Left ventricle myocardium inferior (tissue), 1 donor: ENCODE data around the gene SLC22A7. TPM values are rescaled to one million over a fixed set of nuclear protein-coding genes. Genes with fewer than 3 reads are reported as not detected.

Experiments
- DNase-seq: peaks from one replicate; pipeline ENCODE4 v3.0.0-alpha.2; 2020
- H3K27ac ChIP-seq: fragments of 200-600 bp; replicated peaks from 2 replicates; pipeline ENCODE4 v1.8.0; 2021
- H3K27me3 ChIP-seq: fragments of 200-600 bp; 2 replicates; pipeline ENCODE4 v1.8.0; 2021; ENCODE audit warnings: low read depth
- H3K36me3 ChIP-seq: fragments of 200-600 bp; 2 replicates; pipeline ENCODE4 v1.8.0; 2021
- H3K4me1 ChIP-seq: fragments of 200-600 bp; 2 replicates; pipeline ENCODE4 v1.8.0; 2021
- H3K4me3 ChIP-seq: fragments of 200-600 bp; 2 replicates; pipeline ENCODE4 v1.8.0; 2021; ENCODE audit warnings: mild to moderate bottlenecking, moderate library complexity
- H3K9me3 ChIP-seq: fragments of 200-600 bp; replicated peaks from 2 replicates; pipeline ENCODE4 v1.8.0; 2021
- intact Hi-C: fragments of 100-400 bp; cut with micrococcal nuclease; formaldehyde crosslinking; loops from one replicate; pipeline ENCODE4 v1.11.0; 2022
- total RNA-seq: library from RNA; stranded (reverse); fragmentation: NEBNext Ultra II Directional; extraction: Animal tissue kit (Norgen Biotek cat#: 25700); gene quantifications from one replicate; pipeline ENCODE4 v1.2.1, GENCODE V29; 2021
- TF ChIP-seq, protein P1 (sequence below): fragments of 200-600 bp; IDR thresholded peaks from 2 replicates; pipeline ENCODE4 v1.8.0; 2021; ENCODE audit warnings: antibody characterized with exemption, mild to moderate bottlenecking, borderline replicate concordance
- donor health status: DM: no; HTN: yes; CAD: no; lungs with severe emphysema.

The SLC22A7 gene
- total RNA-seq, 1 donor from 2014 or later: not detected

DNA sequence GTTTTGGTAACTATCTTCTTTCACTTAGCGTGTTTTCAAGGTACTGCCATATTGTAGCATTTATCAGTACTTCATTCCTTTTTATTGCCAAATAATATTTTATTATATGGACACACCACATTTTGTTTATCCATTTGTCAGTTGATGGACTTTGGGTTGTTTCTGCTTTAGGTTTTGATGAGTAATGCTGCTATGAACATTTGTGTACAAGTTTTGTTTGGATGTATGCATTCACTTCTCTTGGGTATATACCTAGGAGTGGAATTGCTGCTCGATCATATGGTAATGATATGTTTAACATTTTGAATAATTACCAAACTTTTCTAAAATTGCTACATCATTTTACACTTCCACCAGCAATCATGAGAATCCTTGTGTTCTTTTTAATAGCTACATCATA is 6.4 kb upstream of the SLC22A7 start:
- intact Hi-C loops: no loop called here
- no peak for DNase-seq
- Histone ChIP-seq H3K4me1 (no peaks in the 10 kb centered on the region), H3K9me3 (no peaks in the 10 kb centered on the region), H3K27ac (no peak overlapping the region), H3K36me3 (no peaks in the 10 kb centered on the region), H3K27me3 (no peaks in the 10 kb centered on the region), H3K4me3 (no peak overlapping the region)
- TF ChIP-seq, protein P1, sequence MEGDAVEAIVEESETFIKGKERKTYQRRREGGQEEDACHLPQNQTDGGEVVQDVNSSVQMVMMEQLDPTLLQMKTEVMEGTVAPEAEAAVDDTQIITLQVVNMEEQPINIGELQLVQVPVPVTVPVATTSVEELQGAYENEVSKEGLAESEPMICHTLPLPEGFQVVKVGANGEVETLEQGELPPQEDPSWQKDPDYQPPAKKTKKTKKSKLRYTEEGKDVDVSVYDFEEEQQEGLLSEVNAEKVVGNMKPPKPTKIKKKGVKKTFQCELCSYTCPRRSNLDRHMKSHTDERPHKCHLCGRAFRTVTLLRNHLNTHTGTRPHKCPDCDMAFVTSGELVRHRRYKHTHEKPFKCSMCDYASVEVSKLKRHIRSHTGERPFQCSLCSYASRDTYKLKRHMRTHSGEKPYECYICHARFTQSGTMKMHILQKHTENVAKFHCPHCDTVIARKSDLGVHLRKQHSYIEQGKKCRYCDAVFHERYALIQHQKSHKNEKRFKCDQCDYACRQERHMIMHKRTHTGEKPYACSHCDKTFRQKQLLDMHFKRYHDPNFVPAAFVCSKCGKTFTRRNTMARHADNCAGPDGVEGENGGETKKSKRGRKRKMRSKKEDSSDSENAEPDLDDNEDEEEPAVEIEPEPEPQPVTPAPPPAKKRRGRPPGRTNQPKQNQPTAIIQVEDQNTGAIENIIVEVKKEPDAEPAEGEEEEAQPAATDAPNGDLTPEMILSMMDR: no peak

DNA sequence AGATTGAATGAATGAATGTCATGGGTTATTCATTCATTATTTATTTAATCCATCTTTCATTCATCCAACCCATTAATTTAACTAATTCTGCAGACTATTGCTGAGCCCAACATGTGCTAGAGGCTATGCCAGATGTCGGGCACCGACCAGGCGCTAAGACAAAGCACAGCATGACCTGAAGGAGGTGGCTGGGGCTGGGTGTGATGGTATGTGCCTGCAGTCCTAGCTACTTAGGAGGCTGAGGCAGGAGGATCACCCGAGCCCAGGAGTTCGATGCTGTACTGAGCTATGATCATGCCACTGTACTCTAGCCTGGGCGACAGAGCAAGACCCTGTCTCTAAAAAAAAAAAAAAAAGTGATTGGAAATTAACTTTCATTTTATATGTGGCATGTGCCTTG is 5.7 kb upstream of the SLC22A7 start:
- Histone ChIP-seq H3K36me3 (no peaks in the 10 kb centered on the region), H3K9me3 (no peaks in the 10 kb centered on the region), H3K27me3 (no peaks in the 10 kb centered on the region), H3K4me1 (peaks cover 3% of the 10 kb centered on the region), H3K27ac (no peak overlapping the region), H3K4me3 (no peak overlapping the region)
- intact Hi-C loops: no loop called here
- TF ChIP-seq, protein P1: no peak
- DNase-seq: no peak

DNA sequence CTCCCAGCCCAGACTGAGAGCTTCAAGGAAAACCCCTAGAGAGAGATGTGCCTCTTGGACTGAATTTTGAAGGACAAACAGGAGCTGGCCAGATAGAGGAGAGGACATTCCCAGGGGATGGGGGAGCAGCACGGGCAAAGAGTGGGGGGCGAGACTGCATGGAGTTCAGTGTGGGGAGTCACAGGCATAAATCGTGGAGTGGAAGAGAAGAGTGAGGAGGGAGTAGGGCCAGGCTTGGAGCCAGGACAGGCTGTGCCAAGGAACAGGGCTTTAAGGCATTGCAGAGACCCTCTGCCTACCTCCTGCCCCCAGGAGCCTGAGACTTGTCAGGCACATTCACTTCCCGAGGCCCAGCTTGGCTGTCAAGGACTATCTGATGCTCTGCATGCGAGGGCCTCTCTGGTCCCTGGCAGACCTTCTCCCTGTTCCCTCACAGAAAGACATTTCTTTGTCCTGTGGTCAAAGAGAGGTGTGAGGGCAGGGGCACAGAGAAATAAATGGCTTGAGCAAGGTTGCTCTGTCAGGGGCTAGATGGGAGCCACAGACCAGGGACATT is 5.2 kb upstream of the SLC22A7 start:
- DNase-seq: no peak
- peaks cover 1% of the 10 kb centered on the region for H3K27me3 ChIP-seq
- no peak overlapping the region for H3K27ac ChIP-seq
- intact Hi-C loops: no loop called here
- no peaks in the 10 kb centered on the region for H3K36me3 ChIP-seq
- no peaks in the 10 kb centered on the region for H3K9me3 ChIP-seq
- TF ChIP-seq, protein P1: no peak
- H3K4me1 ChIP-seq: peaks cover 8% of the 10 kb centered on the region
- H3K4me3 ChIP-seq: no peak overlapping the region

DNA sequence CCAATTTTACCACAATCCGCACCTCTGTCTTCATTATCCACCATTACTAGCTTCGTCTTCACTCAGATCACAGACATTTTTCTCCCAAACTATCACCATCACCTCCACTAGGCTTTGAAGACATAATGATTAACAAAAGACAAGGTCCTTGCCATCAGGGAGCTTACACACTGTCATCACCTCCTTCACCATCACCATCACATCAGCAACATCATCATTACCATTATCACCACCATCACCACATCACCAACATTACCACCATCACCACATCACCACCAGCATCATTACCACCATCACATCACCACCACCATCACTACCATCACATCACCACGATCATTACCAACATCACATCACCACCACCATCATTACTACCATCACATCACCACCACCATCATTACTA is 4.4 kb upstream of the SLC22A7 start:
- H3K36me3 ChIP-seq: no peaks in the 10 kb centered on the region
- no peaks in the 10 kb centered on the region for H3K9me3 ChIP-seq
- TF ChIP-seq, protein P1: no peak
- peaks cover 14% of the 10 kb centered on the region for H3K4me1 ChIP-seq
- H3K4me3 ChIP-seq: no peak overlapping the region
- no peak overlapping the region for H3K27ac ChIP-seq
- no peak for DNase-seq
- intact Hi-C loops: no loop called here
- H3K27me3 ChIP-seq: peaks cover 10% of the 10 kb centered on the region

DNA sequence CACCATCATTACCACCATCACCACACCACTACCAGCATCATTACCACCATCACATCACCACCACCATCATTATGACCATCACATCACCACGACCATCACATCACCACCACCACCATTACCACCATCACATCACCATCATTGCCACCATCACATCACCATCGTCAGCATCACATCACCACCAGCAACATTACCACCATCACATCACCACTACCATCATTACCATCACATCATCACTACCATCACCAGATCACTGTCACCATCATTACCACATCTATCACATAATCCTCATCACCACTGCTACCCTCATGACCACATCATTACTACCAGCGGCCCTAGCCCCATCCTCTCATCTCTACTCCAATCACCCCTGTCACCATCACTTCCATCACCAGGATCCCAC is 3.5 kb upstream of the SLC22A7 start:
- peaks cover 14% of the 10 kb centered on the region for H3K4me1 ChIP-seq
- peaks cover 17% of the 10 kb centered on the region for H3K27me3 ChIP-seq
- H3K9me3 ChIP-seq: no peaks in the 10 kb centered on the region
- H3K36me3 ChIP-seq: no peaks in the 10 kb centered on the region
- TF ChIP-seq, protein P1: no peak
- intact Hi-C loops: no loop called here
- DNase-seq: no peak
- H3K4me3 ChIP-seq: no peak overlapping the region
- H3K27ac ChIP-seq: no peak overlapping the region
